ENCODE measurements around the gene BEND2.

GRCh38 chrX:18146954-18147353, 73.7 kb downstream of the BEND2 start:
- TF ChIP-seq CTCF (conservative IDR thresholded peaks at IDR 0.05; ENCODE audit: low read length) (no peak), EZH2phosphoT487 (IDR thresholded peaks at IDR 0.05; ENCODE audit: borderline replicate concordance, low read depth, low read length) (no peak)
